22Rv1 (cell line): ENCODE results near the gene DAB2.

Experiments
- ZFX ChIP-seq: fragments of 450-650 bp; IDR thresholded peaks from 2 replicates; pipeline ENCODE4 v1.6.1; 2017; ENCODE audit warnings: antibody characterized with exemption, borderline replicate concordance
- TF ChIP-seq, protein P1 (sequence below): fragments of 450-650 bp; IDR thresholded peaks from 2 replicates; pipeline ENCODE4 v1.5.1; 2017; ENCODE audit warnings: mild to moderate bottlenecking

DNA sequence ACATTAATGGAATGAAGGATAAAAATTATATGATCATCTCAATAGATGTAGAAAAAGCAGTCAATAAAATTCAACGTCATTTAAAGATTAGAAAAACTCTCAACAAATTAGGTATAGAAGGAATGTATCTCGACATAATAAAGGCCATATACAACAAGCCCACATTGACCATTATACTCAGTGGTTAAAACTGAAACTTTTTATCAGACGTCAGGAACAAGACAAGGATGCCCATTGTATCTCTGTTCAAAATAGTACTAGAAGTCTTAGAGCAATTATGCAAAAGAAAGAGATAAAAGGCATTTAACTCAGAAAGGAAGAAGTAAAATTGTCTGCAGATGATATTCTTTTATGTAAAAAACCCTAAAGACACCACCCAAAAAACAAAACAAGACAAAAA, 101.2 kb downstream of the DAB2 start:
- TF ChIP-seq, protein P1, sequence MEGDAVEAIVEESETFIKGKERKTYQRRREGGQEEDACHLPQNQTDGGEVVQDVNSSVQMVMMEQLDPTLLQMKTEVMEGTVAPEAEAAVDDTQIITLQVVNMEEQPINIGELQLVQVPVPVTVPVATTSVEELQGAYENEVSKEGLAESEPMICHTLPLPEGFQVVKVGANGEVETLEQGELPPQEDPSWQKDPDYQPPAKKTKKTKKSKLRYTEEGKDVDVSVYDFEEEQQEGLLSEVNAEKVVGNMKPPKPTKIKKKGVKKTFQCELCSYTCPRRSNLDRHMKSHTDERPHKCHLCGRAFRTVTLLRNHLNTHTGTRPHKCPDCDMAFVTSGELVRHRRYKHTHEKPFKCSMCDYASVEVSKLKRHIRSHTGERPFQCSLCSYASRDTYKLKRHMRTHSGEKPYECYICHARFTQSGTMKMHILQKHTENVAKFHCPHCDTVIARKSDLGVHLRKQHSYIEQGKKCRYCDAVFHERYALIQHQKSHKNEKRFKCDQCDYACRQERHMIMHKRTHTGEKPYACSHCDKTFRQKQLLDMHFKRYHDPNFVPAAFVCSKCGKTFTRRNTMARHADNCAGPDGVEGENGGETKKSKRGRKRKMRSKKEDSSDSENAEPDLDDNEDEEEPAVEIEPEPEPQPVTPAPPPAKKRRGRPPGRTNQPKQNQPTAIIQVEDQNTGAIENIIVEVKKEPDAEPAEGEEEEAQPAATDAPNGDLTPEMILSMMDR = no peak
- no peak for TF ChIP-seq ZFX
